ENCODE results near the gene SEPTIN2.
A peak's percentile ranks its signal among the peaks of the same experiment; 100 is the strongest.
"Not testable (repeated sequence)": the region's sequence is repeated elsewhere in the genome, so short reads cannot be mapped to it uniquely, and the experiment has no call there.

Gene SEPTIN2

DNA sequence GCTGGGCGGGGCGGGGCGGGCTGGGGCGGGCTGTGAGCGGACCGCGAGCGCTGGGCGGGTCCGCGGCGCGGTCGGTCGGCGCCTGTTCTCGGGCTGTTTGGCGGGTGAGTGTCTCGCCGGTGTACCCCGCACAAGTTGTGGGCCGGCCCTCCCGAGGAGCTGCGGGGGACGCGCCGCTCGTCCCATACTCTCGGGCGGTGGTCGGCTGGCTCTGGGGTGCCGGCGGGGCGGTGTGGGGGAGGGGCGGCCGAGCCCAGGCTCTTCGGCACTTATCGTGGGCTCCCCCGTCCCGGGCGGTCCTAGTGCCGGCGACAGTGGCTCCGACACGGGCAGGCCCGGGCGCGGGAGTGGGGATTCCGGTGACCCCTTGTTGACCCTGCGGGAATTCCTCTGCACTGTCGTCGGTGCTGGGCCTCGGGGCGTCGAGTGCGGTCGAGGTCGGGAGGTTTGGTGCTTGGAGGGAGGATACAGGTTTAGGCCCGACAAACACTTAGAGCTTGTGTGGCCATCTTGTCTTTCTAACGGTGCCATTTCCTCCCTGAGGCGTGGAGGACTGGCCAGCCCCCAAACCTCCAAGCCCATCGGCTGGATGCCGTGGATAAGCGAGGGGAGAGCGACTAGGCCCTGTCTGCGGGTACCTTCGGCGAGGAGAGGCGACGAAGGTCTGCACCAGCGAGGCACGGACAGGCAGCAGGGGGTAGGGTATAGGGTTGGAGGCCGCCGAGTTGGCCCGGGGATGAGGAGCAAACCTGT is at the start of gene SEPTIN2:
SEPTIN2 (plus strand) TSS at position 47 of the 753 bp plus-strand sequence. CDS start 8,308 bp downstream, outside the sequence.
- peaks cover 34% of the 10 kb centered on the region for H3K36me3 Mint-ChIP-seq
- ATAC-seq, result peak; percentile 77
- H3K27ac Mint-ChIP-seq, result peak within 1 kb of the TSS; percentile 97
- peak within 1 kb of the TSS; percentile 92 for H3K4me3 Mint-ChIP-seq
- no peaks in the 10 kb centered on the region for H3K27me3 Mint-ChIP-seq
- H3K9me3 Mint-ChIP-seq, result no peaks in the 10 kb centered on the region
- H3K4me1 Mint-ChIP-seq, result peaks cover 62% of the 10 kb centered on the region

DNA sequence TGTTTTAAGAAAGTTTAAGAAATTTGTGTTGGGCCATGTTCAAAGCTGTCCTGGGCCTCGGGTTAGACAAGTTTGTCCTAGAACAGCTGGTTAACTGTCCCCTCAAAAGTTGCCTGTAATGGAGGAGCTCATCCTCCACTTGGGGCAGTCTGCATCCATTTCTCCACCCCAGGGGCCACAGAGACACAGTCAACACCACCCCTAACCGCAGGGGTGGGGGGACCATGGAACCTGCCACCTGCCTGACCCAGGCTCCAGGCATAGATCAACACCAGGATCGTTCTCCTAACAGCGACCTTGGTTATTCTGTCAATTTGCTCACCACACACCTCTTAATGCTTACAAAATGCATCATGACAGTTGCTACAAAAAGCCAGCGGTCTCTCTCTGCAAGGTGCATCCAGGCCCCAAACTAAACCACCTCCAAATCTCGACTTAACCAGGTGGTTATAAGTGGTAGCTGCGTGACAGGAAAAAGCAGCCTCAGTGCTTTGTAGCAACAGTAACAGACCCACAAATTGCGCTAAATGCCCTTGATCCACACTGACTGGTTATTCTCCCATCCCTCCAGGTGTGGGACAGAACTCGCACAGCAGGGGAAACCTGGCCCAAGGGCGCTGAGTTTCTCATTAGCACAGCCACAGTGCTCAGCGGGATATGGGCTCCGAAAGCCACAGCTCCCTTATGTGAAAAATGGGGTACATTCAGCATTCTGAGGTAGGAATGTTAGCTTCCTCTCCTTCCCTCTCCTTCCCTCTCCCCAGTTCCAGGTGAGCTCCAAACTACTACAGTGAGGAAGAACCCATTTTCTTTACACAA is 48.3 kb upstream of the SEPTIN2 start:
- peaks cover 34% of the 10 kb centered on the region for H3K4me1 Mint-ChIP-seq
- peaks cover 54% of the 10 kb centered on the region for H3K36me3 Mint-ChIP-seq
- H3K27ac Mint-ChIP-seq, result no peak overlapping the region
- H3K4me3 Mint-ChIP-seq, result no peak overlapping the region
- ATAC-seq, result no peak
- no peaks in the 10 kb centered on the region for H3K27me3 Mint-ChIP-seq
- H3K9me3 Mint-ChIP-seq, result no peaks in the 10 kb centered on the region

DNA sequence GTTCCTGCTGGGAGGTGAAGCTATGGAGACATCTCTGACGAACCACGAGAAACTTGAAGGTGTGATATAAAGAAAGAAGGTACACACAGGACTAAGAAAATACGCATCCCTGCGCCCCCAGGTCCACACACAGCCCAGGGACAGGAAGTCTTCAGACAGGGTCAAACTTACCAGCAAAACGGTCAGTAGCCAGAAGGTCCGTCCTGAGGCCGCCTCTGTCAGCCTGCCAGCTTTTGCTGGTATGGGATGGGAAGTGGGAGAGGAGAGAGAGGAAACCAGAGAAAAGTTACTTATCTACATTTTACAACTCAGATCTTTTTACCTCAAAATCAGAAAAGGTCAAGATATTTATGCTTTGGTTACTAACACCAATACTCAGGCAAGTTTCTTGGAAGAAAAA is 47.4 kb upstream of the SEPTIN2 start:
- Mint-ChIP-seq H3K27me3 (no peaks in the 10 kb centered on the region), H3K27ac (no peak overlapping the region)

DNA sequence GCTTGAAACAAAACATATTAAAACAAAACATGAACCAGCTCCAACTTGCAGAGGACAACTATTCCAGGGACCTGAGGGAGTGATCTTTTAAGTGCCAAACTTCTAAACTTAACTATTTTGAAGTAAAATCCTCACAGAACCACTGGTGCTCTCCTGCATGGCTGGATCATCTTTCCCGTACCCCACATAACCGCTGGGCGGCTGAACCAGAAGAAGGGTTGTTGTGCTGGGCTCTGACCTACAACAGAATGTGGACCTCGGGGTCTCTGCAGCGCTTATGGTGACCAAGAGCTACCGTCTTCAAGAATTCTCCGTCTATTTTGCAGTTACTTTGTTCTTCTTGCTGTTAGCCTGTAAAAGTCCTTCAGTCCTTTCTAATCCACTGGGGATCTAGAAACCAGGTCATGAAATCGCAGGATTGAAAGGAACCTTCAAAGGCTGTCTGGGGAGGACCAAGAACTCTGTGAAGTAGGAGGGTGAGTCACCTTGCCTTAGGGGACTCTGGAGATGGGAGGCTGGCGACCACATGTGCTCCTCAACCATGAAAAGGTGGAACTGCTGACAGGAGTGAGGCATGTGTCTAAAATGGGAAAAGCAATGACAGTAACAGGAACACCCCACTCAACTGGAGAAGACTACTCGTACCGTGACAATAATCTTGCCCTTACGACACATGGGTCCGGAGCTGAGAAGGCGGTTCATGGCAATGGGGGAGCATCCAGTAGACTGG is 46.8 kb upstream of the SEPTIN2 start:
- Mint-ChIP-seq H3K9me3 (no peaks in the 10 kb centered on the region), H3K4me3 (no peak overlapping the region), H3K27ac (no peak overlapping the region)

More for the DNA sequence above, 47.4 kb upstream of the SEPTIN2 start:
- Mint-ChIP-seq H3K36me3 (peaks cover 46% of the 10 kb centered on the region), H3K4me3 (no peak overlapping the region), H3K4me1 (peaks cover 39% of the 10 kb centered on the region), H3K9me3 (no peaks in the 10 kb centered on the region)
- no peak for ATAC-seq

GRCh38 chr2:241269707-241270520 is 45.8 kb upstream of the SEPTIN2 start:
- H3K4me3 Mint-ChIP-seq, result no peak overlapping the region

More for the DNA sequence above, 46.8 kb upstream of the SEPTIN2 start:
- H3K36me3 Mint-ChIP-seq, result peaks cover 40% of the 10 kb centered on the region
- no peaks in the 10 kb centered on the region for H3K27me3 Mint-ChIP-seq
- no peak for ATAC-seq
- peaks cover 45% of the 10 kb centered on the region for H3K4me1 Mint-ChIP-seq

GRCh38 chr2:241270531-241270930 is 45.2 kb upstream of the SEPTIN2 start:
- H3K4me3 Mint-ChIP-seq, result no peak overlapping the region
- peaks cover 46% of the 10 kb centered on the region for H3K36me3 Mint-ChIP-seq
- H3K27ac Mint-ChIP-seq, result peak overlapping the region; percentile 85
- H3K4me1 Mint-ChIP-seq, result peaks cover 54% of the 10 kb centered on the region
- H3K27me3 Mint-ChIP-seq, result no peaks in the 10 kb centered on the region
- no peak for ATAC-seq
- H3K9me3 Mint-ChIP-seq, result peaks cover 6% of the 10 kb centered on the region

More at GRCh38 chr2:241269707-241270520, 45.8 kb upstream of the SEPTIN2 start:
- Mint-ChIP-seq H3K9me3 (no peaks in the 10 kb centered on the region), H3K27me3 (no peaks in the 10 kb centered on the region), H3K4me1 (peaks cover 54% of the 10 kb centered on the region), H3K27ac (no peak overlapping the region), H3K36me3 (peaks cover 43% of the 10 kb centered on the region)
- no peak for ATAC-seq

DNA sequence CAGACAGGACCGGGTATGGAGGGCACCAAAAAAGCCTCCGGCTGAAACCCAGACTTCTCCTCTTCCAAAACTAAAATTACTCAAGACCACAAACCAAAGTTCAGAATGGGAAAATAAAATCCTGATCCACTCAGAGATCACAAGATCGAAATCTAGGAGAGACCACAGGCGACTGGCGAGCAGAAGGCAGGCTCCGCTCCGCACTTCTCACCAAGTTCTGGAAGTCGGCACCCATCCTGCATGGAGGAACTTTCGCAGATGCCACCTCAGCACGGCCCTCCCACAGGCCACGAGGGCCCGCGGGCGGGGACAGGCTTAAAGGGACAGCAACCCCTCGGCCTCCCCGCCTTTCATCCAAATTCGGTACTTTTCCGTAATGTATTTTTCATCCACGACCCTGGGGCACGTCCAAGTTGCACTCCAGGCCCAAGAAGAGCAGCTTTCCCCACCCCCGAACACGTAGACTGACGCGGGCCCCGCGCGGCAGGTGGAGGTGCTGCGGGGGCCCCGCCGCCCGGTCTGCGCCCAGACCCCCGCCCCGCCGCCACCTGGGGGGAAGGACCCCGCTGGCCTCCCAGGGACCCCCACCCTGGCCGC is 43.9 kb upstream of the SEPTIN2 start:
- Mint-ChIP-seq H3K27me3 (no peaks in the 10 kb centered on the region), H3K36me3 (peaks cover 46% of the 10 kb centered on the region), H3K27ac (peak overlapping the region; percentile 85), H3K4me1 (peaks cover 54% of the 10 kb centered on the region), H3K4me3 (peak overlapping the region; percentile 87), H3K9me3 (peaks cover 9% of the 10 kb centered on the region)
- peak; percentile 79 for ATAC-seq

DNA sequence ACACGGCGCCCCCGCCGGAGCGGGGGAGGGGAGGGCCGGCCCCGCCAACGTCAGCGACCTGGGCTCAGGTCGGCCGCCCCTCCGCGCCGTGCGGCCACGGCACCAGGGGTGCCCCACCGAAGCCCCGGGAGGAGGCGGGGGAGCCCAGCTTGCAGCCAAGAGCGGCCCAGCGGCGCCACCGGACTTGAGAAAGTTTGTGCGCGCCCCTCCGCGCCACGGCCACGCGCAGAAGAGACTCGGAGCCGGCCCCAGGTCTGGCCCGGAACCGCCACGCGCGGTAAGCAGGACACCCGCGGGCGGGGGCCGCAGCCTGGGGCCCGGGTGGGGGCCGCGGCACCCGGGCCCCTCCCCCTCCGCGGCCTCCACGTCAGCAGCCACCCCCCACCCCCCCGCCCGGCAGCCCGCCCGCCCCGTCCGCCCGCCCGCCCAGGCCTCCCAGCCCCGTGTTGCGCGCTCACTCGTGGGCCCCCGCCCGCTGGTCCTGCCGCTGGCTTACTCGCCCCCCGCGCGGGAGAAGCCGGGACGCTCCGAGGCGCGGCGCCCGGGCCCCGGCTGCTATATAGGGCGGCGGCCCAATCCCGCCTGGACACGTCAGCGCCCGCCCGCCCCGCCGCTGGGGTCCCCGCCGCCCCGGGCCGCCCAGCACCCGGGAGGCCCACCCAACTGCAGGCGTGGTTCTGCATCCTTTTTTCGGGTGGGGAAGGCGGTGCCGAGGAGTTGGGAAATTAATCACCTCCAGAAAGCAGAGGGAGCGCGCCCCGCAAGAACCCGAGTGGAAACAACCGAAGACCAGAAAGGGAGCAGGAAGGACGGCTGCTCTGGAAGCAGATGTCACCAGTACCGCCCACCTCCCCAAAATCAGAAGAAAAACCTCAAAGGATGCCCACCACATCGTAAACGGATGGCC is 43.2 kb upstream of the SEPTIN2 start:
- Mint-ChIP-seq H3K27me3 (no peaks in the 10 kb centered on the region), H3K9me3 (peaks cover 9% of the 10 kb centered on the region), H3K4me1 (peaks cover 53% of the 10 kb centered on the region), H3K36me3 (peaks cover 45% of the 10 kb centered on the region), H3K4me3 (peak overlapping the region; percentile 75), H3K27ac (peak overlapping the region; percentile 85)
- ATAC-seq, result peak; percentile 85

- Mint-ChIP-seq H3K36me3 (peaks cover 39% of the 10 kb centered on the region), H3K9me3 (peaks cover 9% of the 10 kb centered on the region), H3K4me3 (peak overlapping the region; percentile 75), H3K4me1 (peaks cover 45% of the 10 kb centered on the region), H3K27me3 (no peaks in the 10 kb centered on the region), H3K27ac (peak overlapping the region; percentile 72)
- ATAC-seq, result no peak
These were observed 42.3 kb upstream of the SEPTIN2 start for GRCh38 chr2:241273210-241274020.

GRCh38 chr2:241274127-241274526 is 41.6 kb upstream of the SEPTIN2 start:
- ATAC-seq, result no peak
- Mint-ChIP-seq H3K9me3 (peaks cover 9% of the 10 kb centered on the region), H3K27ac (no peak overlapping the region), H3K4me1 (peaks cover 40% of the 10 kb centered on the region), H3K36me3 (peaks cover 32% of the 10 kb centered on the region), H3K27me3 (no peaks in the 10 kb centered on the region), H3K4me3 (no peak overlapping the region)

- no peaks in the 10 kb centered on the region for H3K27me3 Mint-ChIP-seq
These were observed 40.2 kb upstream of the SEPTIN2 start for GRCh38 chr2:241275504-241275903.

GRCh38 chr2:241275910-241276309 is 39.8 kb upstream of the SEPTIN2 start:
- Mint-ChIP-seq H3K4me1 (peaks cover 35% of the 10 kb centered on the region), H3K4me3 (no peak overlapping the region), H3K36me3 (peaks cover 30% of the 10 kb centered on the region), H3K27ac (no peak overlapping the region), H3K27me3 (no peaks in the 10 kb centered on the region), H3K9me3 (peaks cover 9% of the 10 kb centered on the region)
- no peak for ATAC-seq

More at GRCh38 chr2:241275504-241275903, 40.2 kb upstream of the SEPTIN2 start:
- Mint-ChIP-seq H3K4me1 (peaks cover 39% of the 10 kb centered on the region), H3K27ac (no peak overlapping the region), H3K4me3 (no peak overlapping the region), H3K9me3 (peaks cover 9% of the 10 kb centered on the region), H3K36me3 (peaks cover 30% of the 10 kb centered on the region)
- ATAC-seq, result no peak

GRCh38 chr2:241278306-241278705 is 37.4 kb upstream of the SEPTIN2 start:
- not testable (repeated sequence) for H3K9me3 Mint-ChIP-seq, H3K27ac Mint-ChIP-seq, H3K4me3 Mint-ChIP-seq, ATAC-seq, H3K27me3 Mint-ChIP-seq
- Mint-ChIP-seq H3K36me3 (peaks cover 35% of the 10 kb centered on the region), H3K4me1 (peaks cover 30% of the 10 kb centered on the region)
